Ishikawa (cell line): Measurements from ENCODE around the gene AP1S2.

Experiments
- CEBPB ChIP-seq: IDR thresholded peaks from 2 replicates; pipeline ENCODE4 v1.6.1; 2012
- CREB1 ChIP-seq: IDR thresholded peaks from 2 replicates; pipeline ENCODE4 v1.6.1; 2012; ENCODE audit warnings: low read depth
- EGR1 ChIP-seq: IDR thresholded peaks from 2 replicates; pipeline ENCODE4 v1.6.1; 2012
- EP300 ChIP-seq: IDR thresholded peaks from 2 replicates; pipeline ENCODE4 v1.6.1; 2012; ENCODE audit warnings: borderline replicate concordance
- FOXM1 ChIP-seq: IDR thresholded peaks from 2 replicates; pipeline ENCODE4 v1.6.1; 2012; ENCODE audit warnings: low read depth, borderline replicate concordance
- NFIC ChIP-seq: IDR thresholded peaks from 2 replicates; pipeline ENCODE4 v1.6.1; 2012
- RAD21 ChIP-seq: IDR thresholded peaks from 2 replicates; pipeline ENCODE4 v1.6.1; 2012; ENCODE audit warnings: low read depth
- REST ChIP-seq: IDR thresholded peaks from 2 replicates; pipeline ENCODE4 v1.6.1; 2012; ENCODE audit warnings: low read depth, mild to moderate bottlenecking
- TAF1 ChIP-seq: IDR thresholded peaks from 2 replicates; pipeline ENCODE4 v1.6.1; 2012; ENCODE audit warnings: low read depth, mild to moderate bottlenecking
- TCF12 ChIP-seq: IDR thresholded peaks from 2 replicates; pipeline ENCODE4 v1.6.1; 2012; ENCODE audit warnings: low read depth
- TEAD4 ChIP-seq: IDR thresholded peaks from 2 replicates; pipeline ENCODE4 v1.6.1; 2012
- USF1 ChIP-seq: IDR thresholded peaks from 2 replicates; pipeline ENCODE4 v1.6.1; 2012
- YY1 ChIP-seq: IDR thresholded peaks from 2 replicates; pipeline ENCODE4 v1.6.1; 2012; ENCODE audit warnings: low read depth
- ZBTB7A ChIP-seq: IDR thresholded peaks from 2 replicates; pipeline ENCODE4 v1.6.1; 2012; ENCODE audit warnings: low read depth
- TF ChIP-seq, protein P1 (sequence below): IDR thresholded peaks from 2 replicates; pipeline ENCODE4 v1.6.1; 2012

AP1S2 gene

GRCh38 chrX:15890463-15890862 is 35.9 kb upstream of the AP1S2 start:
- no peak for TF ChIP-seq CEBPB
- TF ChIP-seq TAF1: no peak
- no peak for TF ChIP-seq YY1
- no peak for TF ChIP-seq FOXM1
- TF ChIP-seq ZBTB7A: no peak
- TF ChIP-seq RAD21: no peak
- no peak for TF ChIP-seq NFIC
- TF ChIP-seq TCF12: no peak
- TF ChIP-seq, protein P1, sequence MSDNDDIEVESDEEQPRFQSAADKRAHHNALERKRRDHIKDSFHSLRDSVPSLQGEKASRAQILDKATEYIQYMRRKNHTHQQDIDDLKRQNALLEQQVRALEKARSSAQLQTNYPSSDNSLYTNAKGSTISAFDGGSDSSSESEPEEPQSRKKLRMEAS: no peak
- TF ChIP-seq REST: no peak

- TF ChIP-seq FOXM1 (no peak), RAD21 (no peak), USF1 (no peak), TCF12 (no peak), REST (no peak), TEAD4 (no peak), EP300 (no peak), EGR1 (no peak), NFIC (no peak)
- TF ChIP-seq, protein P1: no peak
Observed at GRCh38 chrX:15888062-15888461, 33.4 kb upstream of the AP1S2 start.

DNA sequence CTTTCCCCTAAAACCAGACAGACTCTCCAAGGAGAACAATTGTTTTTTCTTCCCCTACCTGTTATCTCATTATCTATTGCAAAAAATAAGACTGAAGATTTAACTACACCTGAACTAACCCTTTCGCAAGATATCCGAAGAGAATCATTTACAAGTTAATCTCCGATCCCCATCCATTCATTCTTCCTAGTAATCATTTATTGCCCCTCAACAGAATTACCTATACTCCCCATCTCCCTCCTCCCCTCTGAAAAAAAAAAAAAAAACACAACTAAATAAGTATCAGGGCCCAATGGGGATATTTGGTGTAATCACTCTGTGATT is 28.9 kb upstream of the AP1S2 start:
- TF ChIP-seq CREB1: no peak
- TF ChIP-seq REST: no peak
- TF ChIP-seq NFIC: no peak

DNA sequence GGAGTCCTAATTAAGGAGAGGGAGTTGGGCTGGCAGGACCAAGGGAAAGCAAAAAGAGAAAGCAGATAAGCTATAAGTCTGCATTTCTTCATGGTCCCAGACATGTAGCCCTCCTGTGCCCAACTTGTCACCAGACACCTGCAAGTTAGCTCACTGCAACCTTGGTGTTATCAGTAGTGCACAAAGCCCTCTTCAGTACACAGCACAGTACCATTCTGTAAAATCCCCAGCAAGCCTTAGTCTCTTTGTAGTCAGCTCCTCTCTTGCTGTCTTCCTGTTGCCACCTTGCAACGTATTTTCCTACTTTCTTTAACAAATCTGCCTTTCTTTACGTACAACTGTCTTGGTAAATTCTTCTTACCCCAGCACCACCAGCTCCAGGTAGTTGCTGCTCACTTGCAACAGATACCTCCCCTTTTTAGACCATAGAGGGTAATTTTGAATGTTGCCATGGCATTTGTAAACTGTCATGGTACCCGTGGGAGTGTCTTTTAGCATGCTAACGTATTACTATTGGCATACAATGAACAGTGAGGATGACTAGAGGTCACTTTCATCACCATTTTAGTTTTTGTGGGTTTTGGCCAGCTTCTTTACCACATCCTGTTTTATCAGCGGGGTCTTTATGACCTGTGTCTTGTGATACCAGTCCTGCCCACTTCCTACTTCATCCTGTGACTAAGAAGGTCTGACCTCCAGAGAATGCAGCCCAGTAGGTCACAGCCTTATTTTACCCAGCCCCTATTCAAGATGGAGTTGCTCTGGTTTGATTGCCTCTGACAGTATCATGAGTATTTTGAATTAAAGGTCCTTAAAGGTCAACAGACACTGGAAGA is 28.3 kb upstream of the AP1S2 start:
- TF ChIP-seq ZBTB7A (no peak), CREB1 (no peak), YY1 (no peak), REST (no peak), CEBPB (no peak), FOXM1 (no peak), RAD21 (no peak), EP300 (no peak), TCF12 (no peak), NFIC (no peak), EGR1 (no peak), TAF1 (no peak), USF1 (no peak), TEAD4 (no peak)
- TF ChIP-seq, protein P1: no peak
